Stimulated activated memory B cell treated with anti-CD40 and anti-IgM and Interleukin-4, amounts not matched to agents 10 μg/mL and 1 μg/mL and 100 μg/mL, for 72 hours (primary cell): ENCODE results near the gene ABCC6.
"Not testable (repeated sequence)": the region's sequence is repeated elsewhere in the genome, so short reads cannot be mapped to it uniquely, and the experiment has no call there.

Experiments
- ATAC-seq: fragments of 150-1000 bp; cut with Tn5 transposase; 2 replicates; pipeline ENCODE4 v1.10.0; 2021
- H3K27ac Mint-ChIP-seq: one replicate; pipeline ENCODE4 v1.8.0; 2022; ENCODE audit warnings: mild to moderate bottlenecking, mixed read lengths
- H3K27me3 Mint-ChIP-seq: one replicate; pipeline ENCODE4 v1.8.0; 2022; ENCODE audit warnings: mixed read lengths
- H3K36me3 Mint-ChIP-seq: one replicate; pipeline ENCODE4 v1.8.0; 2022; ENCODE audit warnings: mixed read lengths
- H3K4me1 Mint-ChIP-seq: one replicate; pipeline ENCODE4 v1.8.0; 2022; ENCODE audit warnings: mixed read lengths
- H3K4me3 Mint-ChIP-seq: one replicate; pipeline ENCODE4 v1.8.0; 2022; ENCODE audit warnings: mild to moderate bottlenecking, moderate library complexity, mixed read lengths
- H3K9me3 Mint-ChIP-seq: one replicate; pipeline ENCODE4 v1.8.0; 2022; ENCODE audit warnings: mixed read lengths

Gene ABCC6

GRCh38 chr16:16163571-16163970, 59.7 kb downstream of the ABCC6 start:
- no peak overlapping the region for H3K4me3 Mint-ChIP-seq
- no peaks in the 10 kb centered on the region for H3K4me1 Mint-ChIP-seq
- H3K27me3 Mint-ChIP-seq = peaks cover 38% of the 10 kb centered on the region
- no peak for ATAC-seq
- H3K36me3 Mint-ChIP-seq = peaks cover 7% of the 10 kb centered on the region
- peaks cover 11% of the 10 kb centered on the region for H3K9me3 Mint-ChIP-seq
- H3K27ac Mint-ChIP-seq = no peak overlapping the region

GRCh38 chr16:16163109-16163508, 60.2 kb downstream of the ABCC6 start:
- H3K27ac Mint-ChIP-seq = no peak overlapping the region
- no peak overlapping the region for H3K4me3 Mint-ChIP-seq
- ATAC-seq = no peak
- peaks cover 11% of the 10 kb centered on the region for H3K36me3 Mint-ChIP-seq
- no peaks in the 10 kb centered on the region for H3K4me1 Mint-ChIP-seq
- peaks cover 16% of the 10 kb centered on the region for H3K9me3 Mint-ChIP-seq
- peaks cover 38% of the 10 kb centered on the region for H3K27me3 Mint-ChIP-seq

GRCh38 chr16:16162591-16162990, 60.7 kb downstream of the ABCC6 start:
- H3K9me3 Mint-ChIP-seq = peaks cover 17% of the 10 kb centered on the region
- no peaks in the 10 kb centered on the region for H3K4me1 Mint-ChIP-seq
- H3K36me3 Mint-ChIP-seq = peaks cover 12% of the 10 kb centered on the region
- no peak overlapping the region for H3K27ac Mint-ChIP-seq
- H3K4me3 Mint-ChIP-seq = no peak overlapping the region
- ATAC-seq = no peak
- peaks cover 38% of the 10 kb centered on the region for H3K27me3 Mint-ChIP-seq

- H3K4me1 Mint-ChIP-seq, H3K27ac Mint-ChIP-seq: not testable (repeated sequence)
- peaks cover 12% of the 10 kb centered on the region for H3K36me3 Mint-ChIP-seq
Observed at GRCh38 chr16:16161840-16162239, 61.5 kb downstream of the ABCC6 start.

GRCh38 chr16:16161319-16161718, 62.0 kb downstream of the ABCC6 start:
- no peak overlapping the region for H3K27ac Mint-ChIP-seq
- peaks cover 20% of the 10 kb centered on the region for H3K9me3 Mint-ChIP-seq
- H3K4me1 Mint-ChIP-seq = no peaks in the 10 kb centered on the region
- peaks cover 39% of the 10 kb centered on the region for H3K27me3 Mint-ChIP-seq
- ATAC-seq = no peak
- H3K4me3 Mint-ChIP-seq = no peak overlapping the region
- H3K36me3 Mint-ChIP-seq = peaks cover 12% of the 10 kb centered on the region

More at GRCh38 chr16:16161840-16162239, 61.5 kb downstream of the ABCC6 start:
- H3K4me3 Mint-ChIP-seq, ATAC-seq: not testable (repeated sequence)
- Mint-ChIP-seq H3K27me3 (peaks cover 38% of the 10 kb centered on the region), H3K9me3 (peaks cover 20% of the 10 kb centered on the region)

- peaks cover 52% of the 10 kb centered on the region for H3K27me3 Mint-ChIP-seq
- H3K4me3 Mint-ChIP-seq = no peak overlapping the region
- peaks cover 26% of the 10 kb centered on the region for H3K9me3 Mint-ChIP-seq
- H3K27ac Mint-ChIP-seq = no peak overlapping the region
- no peak for ATAC-seq
- H3K36me3 Mint-ChIP-seq = peaks cover 12% of the 10 kb centered on the region
- no peaks in the 10 kb centered on the region for H3K4me1 Mint-ChIP-seq
Observed at GRCh38 chr16:16159662-16160061, 63.6 kb downstream of the ABCC6 start.

- no peak for ATAC-seq
- Mint-ChIP-seq H3K27ac (no peak overlapping the region), H3K4me1 (no peaks in the 10 kb centered on the region), H3K27me3 (peaks cover 46% of the 10 kb centered on the region), H3K36me3 (peaks cover 12% of the 10 kb centered on the region), H3K4me3 (no peak overlapping the region), H3K9me3 (peaks cover 26% of the 10 kb centered on the region)
Observed at GRCh38 chr16:16158741-16159374, 64.4 kb downstream of the ABCC6 start.

- ATAC-seq = no peak
- H3K27me3 Mint-ChIP-seq = peaks cover 42% of the 10 kb centered on the region
- H3K9me3 Mint-ChIP-seq = peaks cover 26% of the 10 kb centered on the region
- no peak overlapping the region for H3K27ac Mint-ChIP-seq
- no peaks in the 10 kb centered on the region for H3K4me1 Mint-ChIP-seq
- peaks cover 12% of the 10 kb centered on the region for H3K36me3 Mint-ChIP-seq
- no peak overlapping the region for H3K4me3 Mint-ChIP-seq
Observed at GRCh38 chr16:16158082-16158658, 65.1 kb downstream of the ABCC6 start.

GRCh38 chr16:16157166-16157565, 66.1 kb downstream of the ABCC6 start:
- Mint-ChIP-seq H3K4me1 (no peaks in the 10 kb centered on the region), H3K9me3 (peaks cover 26% of the 10 kb centered on the region), H3K4me3 (no peak overlapping the region), H3K36me3 (peaks cover 12% of the 10 kb centered on the region), H3K27me3 (peaks cover 32% of the 10 kb centered on the region), H3K27ac (no peak overlapping the region)
- ATAC-seq = no peak

GRCh38 chr16:16155234-16155633, 68.1 kb downstream of the ABCC6 start:
- H3K9me3 Mint-ChIP-seq = peaks cover 22% of the 10 kb centered on the region
- H3K27me3 Mint-ChIP-seq = peaks cover 19% of the 10 kb centered on the region
- peaks cover 7% of the 10 kb centered on the region for H3K36me3 Mint-ChIP-seq
- no peaks in the 10 kb centered on the region for H3K4me1 Mint-ChIP-seq
- H3K4me3 Mint-ChIP-seq = no peak overlapping the region
- ATAC-seq = no peak
- H3K27ac Mint-ChIP-seq = no peak overlapping the region

GRCh38 chr16:16154281-16154951, 68.9 kb downstream of the ABCC6 start:
- H3K27me3 Mint-ChIP-seq = peaks cover 19% of the 10 kb centered on the region
- H3K27ac Mint-ChIP-seq = no peak overlapping the region
- no peak overlapping the region for H3K4me3 Mint-ChIP-seq
- ATAC-seq = peak; percentile 20
- H3K9me3 Mint-ChIP-seq = peaks cover 19% of the 10 kb centered on the region
- no peaks in the 10 kb centered on the region for H3K4me1 Mint-ChIP-seq
- peaks cover 7% of the 10 kb centered on the region for H3K36me3 Mint-ChIP-seq

- H3K9me3 Mint-ChIP-seq, ATAC-seq, H3K27ac Mint-ChIP-seq, H3K36me3 Mint-ChIP-seq, H3K4me1 Mint-ChIP-seq, H3K4me3 Mint-ChIP-seq: not testable (repeated sequence)
- peaks cover 19% of the 10 kb centered on the region for H3K27me3 Mint-ChIP-seq
Observed at GRCh38 chr16:16153000-16153399, 70.3 kb downstream of the ABCC6 start.

GRCh38 chr16:16151315-16151714, 72.0 kb downstream of the ABCC6 start:
- Mint-ChIP-seq H3K27ac (no peak overlapping the region), H3K4me3 (no peak overlapping the region), H3K36me3 (no peaks in the 10 kb centered on the region), H3K4me1 (no peaks in the 10 kb centered on the region), H3K9me3 (peaks cover 7% of the 10 kb centered on the region), H3K27me3 (peaks cover 18% of the 10 kb centered on the region)
- no peak for ATAC-seq

- no peak overlapping the region for H3K4me3 Mint-ChIP-seq
- no peak for ATAC-seq
- no peaks in the 10 kb centered on the region for H3K4me1 Mint-ChIP-seq
- H3K9me3 Mint-ChIP-seq = peaks cover 7% of the 10 kb centered on the region
- H3K27me3 Mint-ChIP-seq = peaks cover 13% of the 10 kb centered on the region
- no peak overlapping the region for H3K27ac Mint-ChIP-seq
- peaks cover 4% of the 10 kb centered on the region for H3K36me3 Mint-ChIP-seq
Observed at GRCh38 chr16:16150878-16151152, 72.5 kb downstream of the ABCC6 start.

- peaks cover 4% of the 10 kb centered on the region for H3K9me3 Mint-ChIP-seq
- no peaks in the 10 kb centered on the region for H3K4me1 Mint-ChIP-seq
- ATAC-seq = peak; percentile 37
- no peak overlapping the region for H3K4me3 Mint-ChIP-seq
- no peak overlapping the region for H3K27ac Mint-ChIP-seq
- H3K36me3 Mint-ChIP-seq = peaks cover 9% of the 10 kb centered on the region
- H3K27me3 Mint-ChIP-seq = peaks cover 7% of the 10 kb centered on the region
Observed at GRCh38 chr16:16150117-16150877, 73.0 kb downstream of the ABCC6 start.
